ENCODE measurements around the gene NKD2. TPM values are rescaled to one million over a fixed set of nuclear protein-coding genes. Genes with fewer than 3 reads are reported as not detected.

The NKD2 gene
- total RNA-seq, 1 donor from 2014 or later = 1.7 TPM

DNA sequence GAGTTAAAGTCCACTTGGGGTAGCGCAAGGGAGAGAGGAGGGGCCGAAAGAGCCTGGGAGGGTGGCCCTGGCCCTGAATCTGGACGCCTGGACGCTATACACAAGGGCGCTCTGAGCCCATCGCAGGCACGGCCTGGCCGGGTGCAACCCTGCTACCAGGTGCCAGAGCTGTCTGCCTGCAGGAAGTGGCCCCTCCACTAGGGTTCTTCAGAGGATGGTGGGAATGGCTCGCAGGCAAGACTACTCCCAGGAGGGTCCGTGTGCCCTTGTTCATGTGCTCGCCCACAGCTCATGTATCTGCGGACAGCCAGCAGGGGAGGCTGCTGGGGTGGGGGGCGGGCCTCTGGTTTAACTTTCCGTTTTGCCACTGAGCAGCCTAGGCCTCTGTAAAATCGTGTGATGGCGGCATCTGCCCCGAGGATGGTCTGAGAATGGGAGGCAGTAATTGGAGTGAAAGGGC is 1.4 kb upstream of the NKD2 start:
- Histone ChIP-seq H3K36me3 (ENCODE audit: control insufficient read depth, insufficient read depth, low read length) (no peaks in the 10 kb centered on the region), H3K4me3 (ENCODE audit: low read depth, low read length) (no peak overlapping the region), H3K27me3 (ENCODE audit: control insufficient read depth, insufficient read depth, low read length) (peaks cover 80% of the 10 kb centered on the region)
- TF ChIP-seq, protein P1, sequence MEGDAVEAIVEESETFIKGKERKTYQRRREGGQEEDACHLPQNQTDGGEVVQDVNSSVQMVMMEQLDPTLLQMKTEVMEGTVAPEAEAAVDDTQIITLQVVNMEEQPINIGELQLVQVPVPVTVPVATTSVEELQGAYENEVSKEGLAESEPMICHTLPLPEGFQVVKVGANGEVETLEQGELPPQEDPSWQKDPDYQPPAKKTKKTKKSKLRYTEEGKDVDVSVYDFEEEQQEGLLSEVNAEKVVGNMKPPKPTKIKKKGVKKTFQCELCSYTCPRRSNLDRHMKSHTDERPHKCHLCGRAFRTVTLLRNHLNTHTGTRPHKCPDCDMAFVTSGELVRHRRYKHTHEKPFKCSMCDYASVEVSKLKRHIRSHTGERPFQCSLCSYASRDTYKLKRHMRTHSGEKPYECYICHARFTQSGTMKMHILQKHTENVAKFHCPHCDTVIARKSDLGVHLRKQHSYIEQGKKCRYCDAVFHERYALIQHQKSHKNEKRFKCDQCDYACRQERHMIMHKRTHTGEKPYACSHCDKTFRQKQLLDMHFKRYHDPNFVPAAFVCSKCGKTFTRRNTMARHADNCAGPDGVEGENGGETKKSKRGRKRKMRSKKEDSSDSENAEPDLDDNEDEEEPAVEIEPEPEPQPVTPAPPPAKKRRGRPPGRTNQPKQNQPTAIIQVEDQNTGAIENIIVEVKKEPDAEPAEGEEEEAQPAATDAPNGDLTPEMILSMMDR (IDR thresholded peaks at IDR 0.05; ENCODE audit: insufficient read depth, low read length, poor library complexity, severe bottlenecking) = no peak
- no peak for DNase-seq (ENCODE audit: low read depth)

DNA sequence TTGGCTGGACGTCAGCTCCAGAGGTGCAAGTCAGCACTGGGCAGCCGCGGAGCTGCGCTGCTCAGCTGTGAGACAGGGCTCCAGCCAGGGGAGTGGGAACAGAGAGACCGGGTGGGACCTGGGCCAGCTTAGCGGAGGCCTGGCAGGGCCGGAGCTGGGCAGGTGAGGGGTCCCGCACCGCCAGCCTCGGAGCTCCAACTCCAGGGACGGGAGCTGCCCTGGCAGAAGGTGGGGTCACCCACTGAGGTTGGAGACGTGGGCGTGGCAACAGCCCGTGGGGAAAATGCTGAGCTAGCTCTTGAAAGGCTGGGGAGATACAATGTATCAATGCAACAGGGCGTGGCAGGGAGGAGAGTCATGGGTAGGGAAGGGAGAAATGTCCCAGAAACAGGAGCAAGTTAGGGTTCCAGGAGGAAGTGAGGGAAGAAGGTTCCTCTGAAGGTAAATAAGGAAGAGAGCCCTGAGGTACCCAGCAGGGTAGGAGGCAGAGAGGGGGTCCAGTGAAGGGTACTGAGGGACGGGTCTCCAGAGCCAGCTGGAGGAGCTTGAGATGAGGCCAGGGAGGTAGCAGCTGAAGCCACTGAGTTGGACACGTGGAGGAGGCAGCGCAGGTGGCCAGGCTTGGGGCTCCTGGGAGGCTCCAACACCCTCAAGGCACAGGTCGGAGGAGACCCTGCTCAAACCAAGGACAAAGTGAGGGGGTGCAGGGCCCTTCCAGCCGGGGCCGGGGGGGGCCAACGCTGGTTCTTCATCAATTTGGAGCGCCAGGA is 736 bp upstream of the NKD2 start:
- Histone ChIP-seq H3K27me3 (ENCODE audit: control insufficient read depth, insufficient read depth, low read length) (peaks cover 84% of the 10 kb centered on the region), H3K36me3 (ENCODE audit: control insufficient read depth, insufficient read depth, low read length) (no peaks in the 10 kb centered on the region)
- no peak for DNase-seq (ENCODE audit: low read depth)

DNA sequence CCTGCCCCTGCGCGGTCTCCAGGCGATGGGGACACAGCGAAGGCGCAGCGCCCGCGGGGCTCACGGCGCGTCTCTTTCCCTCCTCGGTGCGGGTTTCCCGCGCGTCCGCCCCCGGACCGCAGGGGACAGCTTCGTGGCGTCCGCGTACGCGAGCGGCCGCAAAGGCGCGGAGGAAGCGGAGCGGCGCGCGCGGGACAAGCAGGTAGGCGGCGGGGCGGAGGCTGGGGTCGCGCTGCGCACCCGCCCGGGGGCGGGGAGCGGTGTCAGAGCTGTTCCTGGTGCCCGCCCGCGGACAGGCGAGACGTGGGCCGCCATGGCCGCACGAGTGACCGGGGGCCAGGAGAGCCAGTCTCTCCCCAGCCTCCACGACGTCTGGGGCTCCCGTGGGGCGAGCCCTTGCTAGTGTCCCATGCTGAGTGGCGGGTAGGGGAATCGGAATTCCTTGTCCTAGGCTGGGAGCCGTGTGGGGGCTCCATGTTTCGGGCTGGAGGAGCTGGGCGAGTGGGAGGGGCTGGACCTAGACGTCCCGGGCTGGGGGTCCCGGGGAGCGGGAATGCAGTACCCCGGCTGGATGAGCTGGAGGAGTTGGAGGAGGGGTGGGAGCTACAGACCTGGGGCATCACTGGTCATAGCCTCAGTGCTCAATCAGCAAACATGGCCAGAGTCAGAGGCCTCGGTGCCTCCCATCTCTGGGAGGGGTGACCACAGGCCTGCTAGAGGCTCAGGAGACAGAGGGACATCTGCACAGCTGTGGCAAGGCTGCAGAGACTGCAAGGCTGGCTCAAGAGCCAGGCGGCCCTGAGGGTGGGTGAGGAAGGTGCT is 968 bp downstream of the NKD2 start:
- TF ChIP-seq, protein P1 (IDR thresholded peaks at IDR 0.05; ENCODE audit: insufficient read depth, low read length, poor library complexity, severe bottlenecking) = no peak
- H3K36me3 ChIP-seq (ENCODE audit: control insufficient read depth, insufficient read depth, low read length) = no peaks in the 10 kb centered on the region
- no peak overlapping the region for H3K4me3 ChIP-seq (ENCODE audit: low read depth, low read length)
- H3K27me3 ChIP-seq (ENCODE audit: control insufficient read depth, insufficient read depth, low read length) = peaks cover 75% of the 10 kb centered on the region
- DNase-seq (ENCODE audit: low read depth) = no peak

More for the DNA sequence above, 736 bp upstream of the NKD2 start:
- no peak overlapping the region for H3K4me3 ChIP-seq (ENCODE audit: low read depth, low read length)
- TF ChIP-seq, protein P1 (IDR thresholded peaks at IDR 0.05; ENCODE audit: insufficient read depth, low read length, poor library complexity, severe bottlenecking) = no peak

DNA sequence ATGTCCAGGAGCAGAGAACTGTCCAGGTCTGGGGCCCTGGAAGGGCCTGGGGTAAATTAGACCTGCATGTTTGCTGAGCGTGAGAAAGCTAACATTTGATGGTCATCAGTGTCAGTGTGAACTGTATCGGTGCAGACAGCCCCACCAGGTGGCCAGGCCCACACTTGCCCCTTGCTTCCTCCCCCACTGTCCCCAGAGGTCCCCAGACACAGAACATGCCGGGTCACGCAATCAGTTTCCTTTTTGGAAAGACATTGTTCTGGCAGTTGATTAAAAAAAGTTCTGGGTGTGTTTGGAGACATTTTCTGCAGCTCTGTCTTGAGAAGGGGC is 1.5 kb downstream of the NKD2 start:
- TF ChIP-seq, protein P1 (IDR thresholded peaks at IDR 0.05; ENCODE audit: insufficient read depth, low read length, poor library complexity, severe bottlenecking) = no peak
- Histone ChIP-seq H3K36me3 (ENCODE audit: control insufficient read depth, insufficient read depth, low read length) (no peaks in the 10 kb centered on the region), H3K4me3 (ENCODE audit: low read depth, low read length) (no peak overlapping the region), H3K27me3 (ENCODE audit: control insufficient read depth, insufficient read depth, low read length) (peaks cover 72% of the 10 kb centered on the region)
- DNase-seq (ENCODE audit: low read depth) = no peak

DNA sequence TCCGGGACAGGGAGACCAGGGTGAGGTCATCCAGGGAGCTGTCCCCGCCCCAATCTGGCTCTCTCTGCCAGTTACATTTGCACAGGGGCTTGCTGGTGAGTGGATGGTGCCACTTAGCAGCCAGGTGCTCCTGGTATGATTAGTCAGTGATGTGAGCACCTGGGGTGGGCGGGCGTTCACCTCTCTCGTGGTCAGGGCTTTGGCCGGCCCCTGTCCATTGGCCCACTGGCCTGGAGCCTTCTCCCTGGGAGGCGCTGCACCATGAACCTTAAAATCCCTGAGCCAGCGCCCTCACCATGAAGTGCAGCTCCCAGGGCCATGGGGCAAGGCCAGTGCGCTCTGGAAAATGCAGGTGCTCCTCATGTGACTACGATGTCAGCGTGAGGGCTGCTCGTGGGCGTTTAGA is 2.0 kb downstream of the NKD2 start:
- TF ChIP-seq, protein P1 (IDR thresholded peaks at IDR 0.05; ENCODE audit: insufficient read depth, low read length, poor library complexity, severe bottlenecking) = no peak
- H3K27me3 ChIP-seq (ENCODE audit: control insufficient read depth, insufficient read depth, low read length) = peaks cover 67% of the 10 kb centered on the region
- no peaks in the 10 kb centered on the region for H3K36me3 ChIP-seq (ENCODE audit: control insufficient read depth, insufficient read depth, low read length)
- no peak for DNase-seq (ENCODE audit: low read depth)
- no peak overlapping the region for H3K4me3 ChIP-seq (ENCODE audit: low read depth, low read length)
